Glutamatergic neuron (in vitro differentiated cells): Measurements from ENCODE around the gene CCDC195. TPM values are rescaled to one million over a fixed set of nuclear protein-coding genes. Genes with fewer than 3 reads are reported as not detected.
"Not testable (repeated sequence)": the region's sequence is repeated elsewhere in the genome, so short reads cannot be mapped to it uniquely, and the experiment has no call there.

Experiments used
- DNase-seq: peaks from one replicate; pipeline ENCODE4 v3.0.0; 2022
- H3K27ac Mint-ChIP-seq: one replicate; pipeline ENCODE4 v1.8.0; 2020; ENCODE audit warnings: mild to moderate bottlenecking, mixed read lengths, inconsistent platforms; ENCODE audit not compliant: unreplicated experiment
- H3K27me3 Mint-ChIP-seq: one replicate; pipeline ENCODE4 v1.8.0; 2020; ENCODE audit warnings: mild to moderate bottlenecking, moderate library complexity, mixed read lengths, inconsistent platforms; ENCODE audit not compliant: unreplicated experiment
- H3K36me3 Mint-ChIP-seq: one replicate; pipeline ENCODE4 v1.8.0; 2020; ENCODE audit warnings: mild to moderate bottlenecking, mixed read lengths, inconsistent platforms; ENCODE audit not compliant: unreplicated experiment
- H3K4me1 Mint-ChIP-seq: one replicate; pipeline ENCODE4 v1.8.0; 2020; ENCODE audit warnings: mild to moderate bottlenecking, low read depth, mixed read lengths, inconsistent platforms; ENCODE audit not compliant: unreplicated experiment
- H3K4me3 Mint-ChIP-seq: one replicate; pipeline ENCODE4 v1.8.0; 2020; ENCODE audit warnings: mild to moderate bottlenecking, mixed read lengths, inconsistent platforms; ENCODE audit not compliant: unreplicated experiment
- H3K9me3 Mint-ChIP-seq: one replicate; pipeline ENCODE4 v1.8.0; 2020; ENCODE audit warnings: mild to moderate bottlenecking, moderate library complexity, mixed read lengths, inconsistent platforms; ENCODE audit not compliant: unreplicated experiment
- total RNA-seq: library from RNA; stranded (reverse); fragmentation: NEBNext Ultra II Directional; extraction: Animal tissue kit (Norgen Biotek cat#: 25700); gene quantifications from one replicate; pipeline ENCODE4 v1.2.1, GENCODE V29; 2021; ENCODE audit not compliant: unreplicated experiment
- TF ChIP-seq, protein P1 (sequence below): fragments of 200-600 bp; sonication (generic); IDR thresholded peaks from one replicate; pipeline ENCODE4 v1.5.0; 2021; ENCODE audit not compliant: partially characterized antibody, unreplicated experiment

CCDC195 gene
- total RNA-seq, 1 donor from 2014 or later = not detected

DNA sequence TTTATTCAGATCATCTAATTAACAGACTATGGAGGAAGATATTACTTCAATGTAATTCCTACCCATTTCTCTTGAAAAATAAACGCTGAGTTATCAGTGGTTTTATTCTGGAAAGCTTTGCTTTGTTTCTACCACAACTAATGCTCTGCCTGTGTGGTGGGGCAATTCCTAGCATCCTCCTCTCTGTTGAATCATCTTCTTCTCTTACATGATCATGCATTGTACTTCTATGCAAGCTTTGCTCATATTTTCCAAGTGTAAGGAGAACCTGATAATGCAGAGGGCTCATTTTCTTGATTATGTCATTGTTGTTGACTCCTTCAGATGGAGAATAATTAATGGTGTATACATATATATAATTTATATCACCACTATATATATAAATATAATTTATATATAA is 46.7 kb downstream of the CCDC195 start:
- Mint-ChIP-seq H3K4me3 (no peak overlapping the region), H3K4me1 (no peaks in the 10 kb centered on the region), H3K36me3 (no peaks in the 10 kb centered on the region), H3K27ac (no peak overlapping the region), H3K27me3 (peaks cover under 1% of the 10 kb centered on the region), H3K9me3 (peaks cover under 1% of the 10 kb centered on the region)
- DNase-seq = no peak
- TF ChIP-seq, protein P1, sequence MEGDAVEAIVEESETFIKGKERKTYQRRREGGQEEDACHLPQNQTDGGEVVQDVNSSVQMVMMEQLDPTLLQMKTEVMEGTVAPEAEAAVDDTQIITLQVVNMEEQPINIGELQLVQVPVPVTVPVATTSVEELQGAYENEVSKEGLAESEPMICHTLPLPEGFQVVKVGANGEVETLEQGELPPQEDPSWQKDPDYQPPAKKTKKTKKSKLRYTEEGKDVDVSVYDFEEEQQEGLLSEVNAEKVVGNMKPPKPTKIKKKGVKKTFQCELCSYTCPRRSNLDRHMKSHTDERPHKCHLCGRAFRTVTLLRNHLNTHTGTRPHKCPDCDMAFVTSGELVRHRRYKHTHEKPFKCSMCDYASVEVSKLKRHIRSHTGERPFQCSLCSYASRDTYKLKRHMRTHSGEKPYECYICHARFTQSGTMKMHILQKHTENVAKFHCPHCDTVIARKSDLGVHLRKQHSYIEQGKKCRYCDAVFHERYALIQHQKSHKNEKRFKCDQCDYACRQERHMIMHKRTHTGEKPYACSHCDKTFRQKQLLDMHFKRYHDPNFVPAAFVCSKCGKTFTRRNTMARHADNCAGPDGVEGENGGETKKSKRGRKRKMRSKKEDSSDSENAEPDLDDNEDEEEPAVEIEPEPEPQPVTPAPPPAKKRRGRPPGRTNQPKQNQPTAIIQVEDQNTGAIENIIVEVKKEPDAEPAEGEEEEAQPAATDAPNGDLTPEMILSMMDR = no peak

DNA sequence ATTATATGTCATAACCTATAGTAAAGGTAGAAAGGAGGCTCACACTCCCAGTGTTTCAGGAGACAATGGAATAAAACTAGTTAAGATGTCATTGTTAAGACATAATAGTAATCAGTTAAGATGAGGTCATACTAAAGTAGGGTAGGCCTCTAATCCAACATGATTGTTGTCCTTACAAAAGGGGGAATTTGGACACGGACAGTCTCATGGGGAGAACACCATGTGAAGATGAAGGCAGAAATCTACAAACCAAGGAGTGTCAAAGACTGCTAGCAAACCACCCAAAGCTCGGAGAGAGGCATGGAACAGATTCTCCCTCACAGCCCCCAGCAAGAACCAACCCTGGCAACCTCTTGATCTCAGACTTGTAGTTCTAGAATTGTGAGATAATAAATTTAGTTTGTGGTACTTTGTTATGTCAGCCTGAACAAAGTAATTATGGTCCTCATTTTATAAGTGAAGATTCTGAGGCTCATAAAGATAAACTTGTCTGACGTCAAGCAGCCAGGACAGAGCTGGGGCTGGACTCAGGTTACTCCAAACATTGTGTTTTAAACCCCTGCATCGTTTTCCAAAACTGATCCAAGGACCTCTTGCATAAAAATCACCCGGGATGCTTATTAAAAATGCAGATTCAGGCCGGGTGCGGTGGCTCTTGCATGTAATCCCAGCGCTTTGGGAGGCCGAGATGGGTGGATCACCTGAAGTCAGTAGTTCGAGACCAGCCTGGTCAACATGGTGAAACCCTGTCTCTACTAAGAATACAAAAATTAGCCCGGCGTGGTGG is 47.8 kb downstream of the CCDC195 start:
- peaks cover 3% of the 10 kb centered on the region for H3K36me3 Mint-ChIP-seq
- H3K9me3 Mint-ChIP-seq = peaks cover 3% of the 10 kb centered on the region
- H3K4me1 Mint-ChIP-seq = no peaks in the 10 kb centered on the region
- H3K4me3 Mint-ChIP-seq = no peak overlapping the region
- TF ChIP-seq, protein P1 = no peak
- DNase-seq = no peak
- peaks cover 3% of the 10 kb centered on the region for H3K27me3 Mint-ChIP-seq
- H3K27ac Mint-ChIP-seq = no peak overlapping the region

DNA sequence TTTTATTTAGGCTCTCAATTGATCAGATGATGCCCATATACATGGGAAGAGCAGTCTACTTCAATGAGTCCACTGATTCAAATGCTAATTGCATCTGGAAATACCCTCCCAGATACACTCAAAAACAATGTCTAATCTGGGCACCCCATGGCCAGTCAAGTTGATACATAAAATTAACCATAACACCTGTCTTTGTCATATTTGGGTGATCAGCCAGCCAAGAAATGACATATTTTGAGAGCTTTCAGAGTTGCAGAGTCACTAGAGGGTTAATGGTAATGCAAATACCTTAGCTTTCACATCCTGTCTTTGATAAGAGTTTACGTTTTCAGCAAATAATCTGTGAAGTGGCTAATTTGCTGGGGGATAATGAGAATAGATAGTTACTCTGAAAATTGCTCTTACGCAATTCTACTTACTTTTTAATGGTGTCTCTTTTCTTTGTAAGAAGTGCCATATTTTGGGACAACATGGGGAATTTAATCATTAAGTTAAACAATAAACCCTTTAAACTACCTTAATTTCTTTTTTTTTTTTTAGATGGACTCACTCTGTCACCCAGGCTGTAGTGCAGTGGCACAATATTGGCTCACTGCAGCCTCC is 49.1 kb downstream of the CCDC195 start:
- Mint-ChIP-seq H3K36me3 (peaks cover 13% of the 10 kb centered on the region), H3K9me3 (peaks cover 6% of the 10 kb centered on the region), H3K27ac (no peak overlapping the region), H3K4me3 (no peak overlapping the region), H3K4me1 (no peaks in the 10 kb centered on the region), H3K27me3 (peaks cover 4% of the 10 kb centered on the region)
- TF ChIP-seq, protein P1 = no peak
- DNase-seq = no peak

DNA sequence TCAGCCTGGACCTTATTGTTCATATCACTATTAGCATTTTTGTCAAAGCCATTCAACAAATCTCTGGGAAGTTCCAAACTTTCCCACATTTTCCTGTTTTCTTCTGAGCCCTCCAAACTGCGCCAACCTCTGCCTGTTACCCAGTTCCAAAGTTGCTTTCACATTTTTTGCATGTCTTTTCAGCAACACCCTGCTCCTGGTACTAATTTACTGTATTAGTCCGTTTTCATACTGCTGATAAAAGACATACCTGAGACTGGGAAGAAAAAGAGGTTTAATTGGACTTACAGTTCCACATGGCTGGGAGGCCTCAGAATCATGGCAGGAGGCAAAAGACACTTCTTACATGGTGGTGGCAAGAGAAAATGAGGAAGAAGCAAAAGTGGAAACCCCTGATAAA is 52.8 kb downstream of the CCDC195 start:
- peaks cover 13% of the 10 kb centered on the region for H3K36me3 Mint-ChIP-seq
- not testable (repeated sequence) for H3K9me3 Mint-ChIP-seq

DNA sequence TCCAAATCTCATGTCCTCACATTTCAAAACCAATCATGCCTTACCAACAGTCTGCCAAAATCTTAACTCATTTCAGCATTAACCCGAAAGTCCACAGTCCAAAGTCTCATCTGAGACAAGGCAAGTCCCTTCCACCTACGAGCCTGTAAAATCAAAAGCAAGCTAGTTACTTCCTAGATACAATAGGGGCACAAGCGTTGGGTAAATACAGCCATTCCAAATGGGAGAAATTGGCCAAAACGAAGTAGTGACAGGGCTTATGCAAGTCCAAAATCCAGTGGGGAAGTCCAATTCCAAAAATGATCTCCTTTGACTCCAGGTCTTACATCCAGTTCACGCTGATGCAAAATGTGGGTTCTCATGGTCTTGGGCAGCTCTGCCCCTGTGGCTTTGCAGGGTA is 54.5 kb downstream of the CCDC195 start:
- H3K36me3 Mint-ChIP-seq = peaks cover 13% of the 10 kb centered on the region
- not testable (repeated sequence) for H3K27ac Mint-ChIP-seq, H3K27me3 Mint-ChIP-seq, H3K9me3 Mint-ChIP-seq, H3K4me1 Mint-ChIP-seq, H3K4me3 Mint-ChIP-seq, DNase-seq

More for the DNA sequence above, 52.8 kb downstream of the CCDC195 start:
- H3K4me3 Mint-ChIP-seq, H3K27ac Mint-ChIP-seq, H3K27me3 Mint-ChIP-seq, H3K4me1 Mint-ChIP-seq, DNase-seq: not testable (repeated sequence)

DNA sequence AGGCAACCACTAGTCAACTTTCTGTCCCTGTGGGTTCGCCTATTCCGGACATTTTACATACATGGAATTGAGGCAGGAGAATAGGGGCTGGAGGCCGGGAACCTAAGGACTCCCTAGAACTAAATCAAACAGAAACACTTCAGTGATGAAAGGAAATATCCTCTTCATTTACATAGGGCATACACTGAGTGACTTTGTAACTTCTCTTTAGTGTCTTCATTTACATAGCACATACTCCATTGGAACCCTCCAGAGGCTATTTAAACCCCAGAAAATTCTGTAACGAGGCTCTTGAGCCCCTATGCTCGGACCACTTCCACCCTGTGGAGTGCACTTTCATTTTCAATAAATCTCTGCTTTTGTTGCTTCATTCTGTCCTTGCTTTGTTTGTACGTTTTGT is 56.5 kb downstream of the CCDC195 start:
- peaks cover 4% of the 10 kb centered on the region for H3K27me3 Mint-ChIP-seq
- peaks cover 14% of the 10 kb centered on the region for H3K36me3 Mint-ChIP-seq
- no peaks in the 10 kb centered on the region for H3K4me1 Mint-ChIP-seq
- peaks cover 10% of the 10 kb centered on the region for H3K9me3 Mint-ChIP-seq
- TF ChIP-seq, protein P1 = no peak
- no peak overlapping the region for H3K4me3 Mint-ChIP-seq
- H3K27ac Mint-ChIP-seq = no peak overlapping the region
- DNase-seq = no peak
